ENCODE data around the gene ICAM2.

ICAM2 gene

GRCh38 chr17:64057701-64058263 is 37.3 kb upstream of the ICAM2 start:
- Histone ChIP-seq H3K4me3 (ENCODE audit: low read length) (no peak overlapping the region), H3K79me2 (ENCODE audit: low read length) (peaks cover 90% of the 10 kb centered on the region), H3K4me2 (ENCODE audit: low read depth, low read length) (no peak overlapping the region), H3K4me1 (ENCODE audit: low read length) (peaks cover 70% of the 10 kb centered on the region), H3K27ac (ENCODE audit: low read length) (peak overlapping the region; percentile 75; the same call in 1 of the 2 replicates), H3K9ac (ENCODE audit: low read length) (no peak overlapping the region), H2AFZ (ENCODE audit: low read length) (no peak overlapping the region), H4K20me1 (ENCODE audit: insufficient read depth, low read length) (no peaks in the 10 kb centered on the region), H3F3A (ENCODE audit: insufficient read depth, low read length) (peaks cover 71% of the 10 kb centered on the region), H3K27me3 (replicated peaks; ENCODE audit: insufficient read depth, low read length) (no peaks in the 10 kb centered on the region), H3K9me3 (replicated peaks; ENCODE audit: insufficient read depth, low read length) (no peaks in the 10 kb centered on the region), H3K36me3 (replicated peaks; ENCODE audit: insufficient read depth, low read length) (peaks cover 44% of the 10 kb centered on the region), H3K9me2 (replicated peaks; ENCODE audit: insufficient read depth, low read length) (no peaks in the 10 kb centered on the region)
- no peak for TF ChIP-seq EZH2 (optimal IDR thresholded peaks at IDR 0.05; ENCODE audit: low read depth, low read length)
- no peak for TF ChIP-seq EZH2phosphoT487 (IDR thresholded peaks at IDR 0.05; ENCODE audit: low read length)
- TF ChIP-seq, protein P1, sequence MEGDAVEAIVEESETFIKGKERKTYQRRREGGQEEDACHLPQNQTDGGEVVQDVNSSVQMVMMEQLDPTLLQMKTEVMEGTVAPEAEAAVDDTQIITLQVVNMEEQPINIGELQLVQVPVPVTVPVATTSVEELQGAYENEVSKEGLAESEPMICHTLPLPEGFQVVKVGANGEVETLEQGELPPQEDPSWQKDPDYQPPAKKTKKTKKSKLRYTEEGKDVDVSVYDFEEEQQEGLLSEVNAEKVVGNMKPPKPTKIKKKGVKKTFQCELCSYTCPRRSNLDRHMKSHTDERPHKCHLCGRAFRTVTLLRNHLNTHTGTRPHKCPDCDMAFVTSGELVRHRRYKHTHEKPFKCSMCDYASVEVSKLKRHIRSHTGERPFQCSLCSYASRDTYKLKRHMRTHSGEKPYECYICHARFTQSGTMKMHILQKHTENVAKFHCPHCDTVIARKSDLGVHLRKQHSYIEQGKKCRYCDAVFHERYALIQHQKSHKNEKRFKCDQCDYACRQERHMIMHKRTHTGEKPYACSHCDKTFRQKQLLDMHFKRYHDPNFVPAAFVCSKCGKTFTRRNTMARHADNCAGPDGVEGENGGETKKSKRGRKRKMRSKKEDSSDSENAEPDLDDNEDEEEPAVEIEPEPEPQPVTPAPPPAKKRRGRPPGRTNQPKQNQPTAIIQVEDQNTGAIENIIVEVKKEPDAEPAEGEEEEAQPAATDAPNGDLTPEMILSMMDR (IDR thresholded peaks at IDR 0.05; ENCODE audit: low read length) = no peak
- no peak for DNase-seq

DNA sequence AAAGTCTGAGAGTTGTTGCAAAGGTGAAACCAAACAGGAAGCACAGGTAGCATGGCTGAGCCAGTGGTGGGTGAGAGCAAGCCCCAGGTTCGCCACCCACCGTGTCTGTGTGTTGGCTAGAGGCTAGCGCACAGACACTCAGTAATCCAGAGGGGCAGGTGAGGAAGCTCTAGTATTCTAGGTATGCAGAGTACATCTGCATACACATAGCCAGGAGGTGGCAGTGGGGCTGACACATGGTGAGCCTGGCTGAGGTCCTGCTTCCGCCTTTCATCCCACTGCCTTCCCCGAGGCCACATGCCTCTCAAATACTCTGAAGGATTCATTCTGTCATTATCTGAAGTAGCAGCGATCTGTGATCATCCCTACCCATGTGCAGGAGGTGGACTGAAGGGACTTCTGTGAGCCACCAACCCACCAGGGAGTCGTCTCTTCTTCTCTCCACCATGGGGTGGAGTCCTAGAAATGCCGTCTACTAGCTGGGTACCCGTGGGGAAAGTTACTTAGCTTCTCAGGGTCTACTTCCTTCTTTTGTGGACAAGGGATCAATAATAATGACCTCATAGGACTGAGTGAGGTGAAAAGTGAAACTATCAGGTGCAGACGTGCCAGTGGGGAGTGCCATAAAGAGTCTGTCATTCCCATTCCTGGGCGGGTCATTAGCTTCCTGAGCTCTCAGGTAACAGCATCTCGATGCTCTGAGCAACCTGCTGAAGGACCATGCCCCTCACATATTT is 36.0 kb upstream of the ICAM2 start:
- peaks cover 64% of the 10 kb centered on the region for H3F3A ChIP-seq (ENCODE audit: insufficient read depth, low read length)
- H3K36me3 ChIP-seq (replicated peaks; ENCODE audit: insufficient read depth, low read length) = peaks cover 47% of the 10 kb centered on the region
- H3K4me3 ChIP-seq (ENCODE audit: low read length) = no peak overlapping the region
- peaks cover 85% of the 10 kb centered on the region for H3K79me2 ChIP-seq (ENCODE audit: low read length)
- TF ChIP-seq EZH2phosphoT487 (IDR thresholded peaks at IDR 0.05; ENCODE audit: low read length) (no peak), EZH2 (optimal IDR thresholded peaks at IDR 0.05; ENCODE audit: low read depth, low read length) (no peak)
- TF ChIP-seq, protein P1 (IDR thresholded peaks at IDR 0.05; ENCODE audit: low read length) = peak; percentile 42
- H3K4me2 ChIP-seq (ENCODE audit: low read depth, low read length) = peak overlapping the region; percentile 19; the same call in 1 of the 2 replicates
- no peaks in the 10 kb centered on the region for H4K20me1 ChIP-seq (ENCODE audit: insufficient read depth, low read length)
- H3K27ac ChIP-seq (ENCODE audit: low read length) = peak overlapping the region; percentile 75
- peaks cover 56% of the 10 kb centered on the region for H3K4me1 ChIP-seq (ENCODE audit: low read length)
- no peaks in the 10 kb centered on the region for H3K9me3 ChIP-seq (replicated peaks; ENCODE audit: insufficient read depth, low read length)
- H2AFZ ChIP-seq (ENCODE audit: low read length) = no peak overlapping the region
- DNase-seq = peak; percentile 56
- H3K9ac ChIP-seq (ENCODE audit: low read length) = peak overlapping the region; percentile 19; the same call in 1 of the 2 replicates
- H3K9me2 ChIP-seq (replicated peaks; ENCODE audit: insufficient read depth, low read length) = no peaks in the 10 kb centered on the region
- no peaks in the 10 kb centered on the region for H3K27me3 ChIP-seq (replicated peaks; ENCODE audit: insufficient read depth, low read length)

GRCh38 chr17:64055183-64056142 is 35.0 kb upstream of the ICAM2 start:
- TF ChIP-seq EZH2phosphoT487 (IDR thresholded peaks at IDR 0.05; ENCODE audit: low read length) (no peak), EZH2 (optimal IDR thresholded peaks at IDR 0.05; ENCODE audit: low read depth, low read length) (no peak)
- Histone ChIP-seq H3K4me2 (ENCODE audit: low read depth, low read length) (no peak overlapping the region), H3K9me3 (replicated peaks; ENCODE audit: insufficient read depth, low read length) (no peaks in the 10 kb centered on the region), H3F3A (ENCODE audit: insufficient read depth, low read length) (peaks cover 60% of the 10 kb centered on the region), H3K9me2 (replicated peaks; ENCODE audit: insufficient read depth, low read length) (no peaks in the 10 kb centered on the region), H3K79me2 (ENCODE audit: low read length) (peaks cover 85% of the 10 kb centered on the region), H3K4me3 (ENCODE audit: low read length) (no peak overlapping the region), H3K4me1 (ENCODE audit: low read length) (peaks cover 46% of the 10 kb centered on the region), H3K27me3 (replicated peaks; ENCODE audit: insufficient read depth, low read length) (no peaks in the 10 kb centered on the region), H2AFZ (ENCODE audit: low read length) (no peak overlapping the region), H4K20me1 (ENCODE audit: insufficient read depth, low read length) (no peaks in the 10 kb centered on the region), H3K27ac (ENCODE audit: low read length) (peak overlapping the region; percentile 75; the same call in 1 of the 2 replicates), H3K36me3 (replicated peaks; ENCODE audit: insufficient read depth, low read length) (peaks cover 47% of the 10 kb centered on the region), H3K9ac (ENCODE audit: low read length) (no peak overlapping the region)
- no peak for DNase-seq
